HG03135 (cell line): ENCODE results near the gene WDR37.
"Not testable (repeated sequence)": the region's sequence is repeated elsewhere in the genome, so short reads cannot be mapped to it uniquely, and the experiment has no call there.

Experiments
- ATAC-seq: cut with Tn5 transposase; IDR thresholded peaks from one replicate; pipeline ENCODE4 v1.9.1; 2021; ENCODE audit warnings: mild to moderate bottlenecking, moderate library complexity; ENCODE audit not compliant: unreplicated experiment

The WDR37 gene

GRCh38 chr10:1151076-1152033 is 95.2 kb downstream of the WDR37 start:
- ATAC-seq = no peak

GRCh38 chr10:1152386-1153250 is 96.4 kb downstream of the WDR37 start:
- no peak for ATAC-seq

- ATAC-seq = no peak
Measured at GRCh38 chr10:1153251-1153763, 97.1 kb downstream of the WDR37 start.

GRCh38 chr10:1153805-1154351 is 97.7 kb downstream of the WDR37 start:
- no peak for ATAC-seq

- no peak for ATAC-seq
Measured at GRCh38 chr10:1154531-1155295, 98.5 kb downstream of the WDR37 start.

GRCh38 chr10:1155791-1156615 is 99.8 kb downstream of the WDR37 start:
- ATAC-seq = no peak

- no peak for ATAC-seq
Measured at GRCh38 chr10:1156616-1156886, 100.4 kb downstream of the WDR37 start.

GRCh38 chr10:1156921-1157614 is 100.9 kb downstream of the WDR37 start:
- no peak for ATAC-seq

- ATAC-seq = no peak
Measured at GRCh38 chr10:1157615-1157933, 101.4 kb downstream of the WDR37 start.

- no peak for ATAC-seq
Measured at GRCh38 chr10:1158066-1158465, 101.9 kb downstream of the WDR37 start.

- not testable (repeated sequence) for ATAC-seq
Measured at GRCh38 chr10:1158536-1158935, 102.4 kb downstream of the WDR37 start.

GRCh38 chr10:1159131-1160061 is 103.2 kb downstream of the WDR37 start:
- no peak for ATAC-seq

GRCh38 chr10:1160561-1161314 is 104.6 kb downstream of the WDR37 start:
- ATAC-seq = no peak

- not testable (repeated sequence) for ATAC-seq
Measured at GRCh38 chr10:1161315-1161673, 105.1 kb downstream of the WDR37 start.

- no peak for ATAC-seq
Measured at GRCh38 chr10:1162481-1163203, 106.5 kb downstream of the WDR37 start.

- no peak for ATAC-seq
Measured at GRCh38 chr10:1163204-1163660, 107.0 kb downstream of the WDR37 start.

GRCh38 chr10:1163831-1164230 is 107.6 kb downstream of the WDR37 start:
- no peak for ATAC-seq
